ENCODE data around the gene AQP12A. TPM values are rescaled to one million over a fixed set of nuclear protein-coding genes. Genes with fewer than 3 reads are reported as not detected.

The AQP12A gene
- total and polyA plus RNA-seq, 5 donors from 2014 or later = not detected

GRCh38 chr2:240645346-240645745, 46.3 kb upstream of the AQP12A start:
- Mint-ChIP-seq H3K4me1 (peaks cover 0 to 2% (median 0%) of the 10 kb centered on the region in 4 donors), H3K27ac (no peak overlapping the region), H3K36me3 (no peaks in the 10 kb centered on the region), H3K27me3 (peaks cover 14% of the 10 kb centered on the region), H3K4me3 (no peak overlapping the region), H3K9me3 (peaks cover 0 to 1% (median 0%) of the 10 kb centered on the region in 7 donors)
- no peaks in the 10 kb centered on the region for H3K9me3 ChIP-seq (ENCODE audit: control insufficient read depth in 2 of 2, low read length in 2 of 2)
- no peak overlapping the region for H3K4me3 ChIP-seq (ENCODE audit: low read depth, low read length)
- H3K27me3 ChIP-seq (ENCODE audit: control insufficient read depth, insufficient read depth, low read length) = no peaks in the 10 kb centered on the region
- no peaks in the 10 kb centered on the region for H3K36me3 ChIP-seq (ENCODE audit: control insufficient read depth, insufficient read depth, low read length)
- ATAC-seq (ENCODE audit: low read depth in 2 of 2) = no peak
- no peak for DNase-seq
- no peaks in the 10 kb centered on the region for H3K4me1 ChIP-seq (ENCODE audit: control insufficient read depth, insufficient read depth, low read length, poor library complexity, severe bottlenecking)
- H3K27ac ChIP-seq (ENCODE audit: insufficient read depth, low read length, poor library complexity, severe bottlenecking) = no peak overlapping the region

- Histone ChIP-seq H3K27me3 (ENCODE audit: control insufficient read depth, insufficient read depth, low read length) (no peaks in the 10 kb centered on the region), H3K27ac (ENCODE audit: insufficient read depth, low read length, poor library complexity, severe bottlenecking) (no peak overlapping the region)
- ATAC-seq (ENCODE audit: low read depth in 2 of 2) = no peak
Observed at GRCh38 chr2:240645801-240646175, 45.9 kb upstream of the AQP12A start.

GRCh38 chr2:240646176-240646899, 45.3 kb upstream of the AQP12A start:
- H3K4me1 Mint-ChIP-seq = peaks cover 0 to 2% (median 0%) of the 10 kb centered on the region in 4 donors
- no peak for ATAC-seq (ENCODE audit: low read depth in 2 of 2)
- Histone ChIP-seq H3K4me1 (ENCODE audit: control insufficient read depth, insufficient read depth, low read length, poor library complexity, severe bottlenecking) (no peaks in the 10 kb centered on the region), H3K27ac (ENCODE audit: insufficient read depth, low read length, poor library complexity, severe bottlenecking) (no peak overlapping the region), H3K4me3 (ENCODE audit: low read depth, low read length) (no peak overlapping the region), H3K27me3 (ENCODE audit: control insufficient read depth, insufficient read depth, low read length) (no peaks in the 10 kb centered on the region), H3K36me3 (ENCODE audit: control insufficient read depth, insufficient read depth, low read length) (no peaks in the 10 kb centered on the region), H3K9me3 (ENCODE audit: control insufficient read depth in 2 of 2, low read length in 2 of 2) (no peaks in the 10 kb centered on the region)
- no peak overlapping the region for H3K27ac Mint-ChIP-seq
- no peaks in the 10 kb centered on the region for H3K36me3 Mint-ChIP-seq
- peaks cover 20% of the 10 kb centered on the region for H3K27me3 Mint-ChIP-seq
- DNase-seq = peak in 1 of 3 donors; percentile 30
- H3K9me3 Mint-ChIP-seq = peaks cover 0 to 1% (median 0%) of the 10 kb centered on the region in 7 donors
- H3K4me3 Mint-ChIP-seq = no peak overlapping the region

More at GRCh38 chr2:240645801-240646175, 45.9 kb upstream of the AQP12A start:
- Mint-ChIP-seq H3K27ac (no peak overlapping the region), H3K4me3 (no peak overlapping the region), H3K27me3 (peaks cover 15% of the 10 kb centered on the region), H3K36me3 (no peaks in the 10 kb centered on the region), H3K9me3 (peaks cover 0 to 1% (median 0%) of the 10 kb centered on the region in 7 donors), H3K4me1 (peaks cover 0 to 2% (median 0%) of the 10 kb centered on the region in 4 donors)
- no peak for DNase-seq
- Histone ChIP-seq H3K4me3 (ENCODE audit: low read depth, low read length) (no peak overlapping the region), H3K4me1 (ENCODE audit: control insufficient read depth, insufficient read depth, low read length, poor library complexity, severe bottlenecking) (no peaks in the 10 kb centered on the region), H3K9me3 (ENCODE audit: control insufficient read depth in 2 of 2, low read length in 2 of 2) (no peaks in the 10 kb centered on the region), H3K36me3 (ENCODE audit: control insufficient read depth, insufficient read depth, low read length) (no peaks in the 10 kb centered on the region)

GRCh38 chr2:240646900-240647502, 44.7 kb upstream of the AQP12A start:
- Mint-ChIP-seq H3K9me3 (peaks cover 0 to 1% (median 0%) of the 10 kb centered on the region in 7 donors), H3K4me3 (no peak overlapping the region), H3K27me3 (peaks cover 24% of the 10 kb centered on the region), H3K27ac (no peak overlapping the region), H3K4me1 (peaks cover 0 to 2% (median 0%) of the 10 kb centered on the region in 4 donors), H3K36me3 (no peaks in the 10 kb centered on the region)
- H3K27ac ChIP-seq (ENCODE audit: insufficient read depth, low read length, poor library complexity, severe bottlenecking) = no peak overlapping the region
- H3K27me3 ChIP-seq (ENCODE audit: control insufficient read depth, insufficient read depth, low read length) = peaks cover 3% of the 10 kb centered on the region
- DNase-seq = no peak
- no peaks in the 10 kb centered on the region for H3K4me1 ChIP-seq (ENCODE audit: control insufficient read depth, insufficient read depth, low read length, poor library complexity, severe bottlenecking)
- H3K36me3 ChIP-seq (ENCODE audit: control insufficient read depth, insufficient read depth, low read length) = no peaks in the 10 kb centered on the region
- H3K9me3 ChIP-seq (ENCODE audit: control insufficient read depth in 2 of 2, low read length in 2 of 2) = no peaks in the 10 kb centered on the region
- no peak overlapping the region for H3K4me3 ChIP-seq (ENCODE audit: low read depth, low read length)
- ATAC-seq (ENCODE audit: low read depth in 2 of 2) = no peak

DNA sequence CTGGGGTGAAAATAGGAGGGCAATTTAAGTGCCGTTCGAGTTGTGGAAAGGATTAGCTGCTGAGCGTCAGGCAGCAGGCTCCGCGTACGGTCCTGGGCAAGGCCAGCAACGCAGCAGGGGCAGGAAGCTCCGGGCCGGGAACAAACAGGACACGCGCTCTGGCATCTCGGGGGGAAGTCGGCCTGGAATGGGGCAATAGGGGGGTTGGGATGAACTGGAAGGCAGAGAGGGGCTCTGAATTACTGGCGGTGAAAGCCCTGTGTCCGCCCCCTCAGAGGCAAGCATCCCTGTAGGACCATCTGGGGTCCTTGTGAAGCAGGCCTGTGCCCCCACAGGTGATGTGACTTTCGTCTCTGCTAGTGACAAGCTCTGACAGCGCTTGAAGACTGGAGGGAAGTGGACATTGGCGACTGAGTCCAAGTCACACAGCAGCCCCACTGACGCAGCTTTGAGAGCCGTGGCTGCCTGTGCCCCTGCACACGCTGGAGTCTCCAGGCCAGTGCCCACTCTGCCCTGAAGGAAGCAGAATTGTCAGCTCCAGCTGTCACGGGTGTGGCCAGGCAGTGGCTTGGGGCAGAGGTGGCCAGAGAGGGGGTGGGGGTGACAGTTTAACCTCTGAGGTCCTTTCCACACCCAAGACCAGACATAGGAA, 44.0 kb upstream of the AQP12A start:
- no peaks in the 10 kb centered on the region for H3K36me3 ChIP-seq (ENCODE audit: control insufficient read depth, insufficient read depth, low read length)
- H3K4me1 Mint-ChIP-seq = peaks cover 0 to 2% (median 0%) of the 10 kb centered on the region in 4 donors
- H3K4me1 ChIP-seq (ENCODE audit: control insufficient read depth, insufficient read depth, low read length, poor library complexity, severe bottlenecking) = no peaks in the 10 kb centered on the region
- DNase-seq = no peak
- no peaks in the 10 kb centered on the region for H3K36me3 Mint-ChIP-seq
- ATAC-seq (ENCODE audit: low read depth in 2 of 2) = no peak
- peaks cover 0 to 1% (median 0%) of the 10 kb centered on the region in 7 donors for H3K9me3 Mint-ChIP-seq
- H3K27ac Mint-ChIP-seq = no peak overlapping the region
- H3K27ac ChIP-seq (ENCODE audit: insufficient read depth, low read length, poor library complexity, severe bottlenecking) = no peak overlapping the region
- H3K4me3 ChIP-seq (ENCODE audit: low read depth, low read length) = no peak overlapping the region
- peaks cover 3% of the 10 kb centered on the region for H3K27me3 ChIP-seq (ENCODE audit: control insufficient read depth, insufficient read depth, low read length)
- no peaks in the 10 kb centered on the region for H3K9me3 ChIP-seq (ENCODE audit: control insufficient read depth in 2 of 2, low read length in 2 of 2)
- H3K27me3 Mint-ChIP-seq = peaks cover 26% of the 10 kb centered on the region
- no peak overlapping the region for H3K4me3 Mint-ChIP-seq

DNA sequence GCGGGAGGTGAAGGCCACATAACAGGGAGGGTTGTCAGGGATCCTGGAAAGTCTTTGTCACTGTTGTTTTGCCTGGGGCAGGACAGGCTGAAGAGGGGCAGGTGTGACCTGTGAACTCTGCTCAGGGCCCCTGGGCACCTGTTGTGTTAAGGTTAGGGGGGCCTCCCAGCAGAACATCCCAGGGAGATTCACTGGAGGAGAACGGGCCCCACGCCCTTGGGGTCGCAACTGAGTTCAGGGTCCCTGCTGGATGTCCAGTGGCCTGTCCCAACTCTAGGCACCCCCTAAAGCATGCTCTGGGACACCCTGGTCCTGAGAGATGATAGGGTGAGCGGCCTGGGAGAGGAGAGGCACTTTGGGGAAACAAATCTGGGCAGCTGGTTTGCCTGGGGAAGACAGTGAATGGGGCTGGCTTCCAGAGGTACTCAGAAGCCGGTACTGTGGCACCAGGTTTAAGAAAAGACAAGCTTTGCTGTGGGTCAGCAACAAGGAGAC, 43.5 kb upstream of the AQP12A start:
- Histone ChIP-seq H3K27me3 (ENCODE audit: control insufficient read depth, insufficient read depth, low read length) (peaks cover 3% of the 10 kb centered on the region), H3K27ac (ENCODE audit: insufficient read depth, low read length, poor library complexity, severe bottlenecking) (no peak overlapping the region)

GRCh38 chr2:240648650-240649275, 42.9 kb upstream of the AQP12A start:
- Histone ChIP-seq H3K4me1 (ENCODE audit: control insufficient read depth, insufficient read depth, low read length, poor library complexity, severe bottlenecking) (no peaks in the 10 kb centered on the region), H3K36me3 (ENCODE audit: control insufficient read depth, insufficient read depth, low read length) (no peaks in the 10 kb centered on the region), H3K4me3 (ENCODE audit: low read depth, low read length) (no peak overlapping the region), H3K27ac (ENCODE audit: insufficient read depth, low read length, poor library complexity, severe bottlenecking) (no peak overlapping the region), H3K27me3 (ENCODE audit: control insufficient read depth, insufficient read depth, low read length) (peaks cover 6% of the 10 kb centered on the region), H3K9me3 (ENCODE audit: control insufficient read depth in 2 of 2, low read length in 2 of 2) (no peaks in the 10 kb centered on the region)
- Mint-ChIP-seq H3K4me3 (no peak overlapping the region), H3K36me3 (no peaks in the 10 kb centered on the region), H3K9me3 (peaks cover 0 to 1% (median 0%) of the 10 kb centered on the region in 7 donors), H3K27me3 (peaks cover 37% of the 10 kb centered on the region), H3K27ac (no peak overlapping the region), H3K4me1 (peaks cover 0 to 2% (median 0%) of the 10 kb centered on the region in 4 donors)
- DNase-seq (no peak), ATAC-seq (ENCODE audit: low read depth in 2 of 2) (no peak)

More for the DNA sequence above, 43.5 kb upstream of the AQP12A start:
- H3K9me3 Mint-ChIP-seq = peaks cover 0 to 1% (median 0%) of the 10 kb centered on the region in 7 donors
- no peaks in the 10 kb centered on the region for H3K9me3 ChIP-seq (ENCODE audit: control insufficient read depth in 2 of 2, low read length in 2 of 2)
- ATAC-seq (ENCODE audit: low read depth in 2 of 2) (no peak), DNase-seq (no peak)
- H3K27me3 Mint-ChIP-seq = peaks cover 31% of the 10 kb centered on the region
- H3K36me3 ChIP-seq (ENCODE audit: control insufficient read depth, insufficient read depth, low read length) = no peaks in the 10 kb centered on the region
- H3K4me3 ChIP-seq (ENCODE audit: low read depth, low read length) = no peak overlapping the region
- no peaks in the 10 kb centered on the region for H3K4me1 ChIP-seq (ENCODE audit: control insufficient read depth, insufficient read depth, low read length, poor library complexity, severe bottlenecking)
- H3K36me3 Mint-ChIP-seq = no peaks in the 10 kb centered on the region
- H3K4me3 Mint-ChIP-seq = no peak overlapping the region
- peaks cover 0 to 2% (median 0%) of the 10 kb centered on the region in 4 donors for H3K4me1 Mint-ChIP-seq
- H3K27ac Mint-ChIP-seq = no peak overlapping the region

Data from CD4-positive, CD25-positive, alpha-beta regulatory T cell (primary cell).